IMR-90 (cell line): ENCODE measurements around the gene PRPS1. TPM values are rescaled to one million over a fixed set of nuclear protein-coding genes. Genes with fewer than 3 reads are reported as not detected.
A peak's percentile ranks its signal among the peaks of the same experiment; 100 is the strongest.

ENCODE experiments used
- ATAC-seq: fragments of 200-7000 bp; cut with Tn5 transposase; 2 replicates; pipeline ENCODE4 v1.9.1; 2020; ENCODE audit warnings: low read depth, mild to moderate bottlenecking, moderate library complexity
- BruUV-seq: library from RNA; stranded (reverse); fragments of 400-500 nt; replicated peaks from 2 replicates; lab custom pipeline; 2021; lab: Mats Ljungman, UMichigan
- CTCF ChIA-PET: fragments of 300-600 bp; formaldehyde crosslinking; extraction: SDS; loops from one replicate; lab custom pipeline; 2021; ENCODE audit warnings: antibody characterized with exemption; lab: Yijun Ruan, JAX
- POLR2A ChIA-PET: fragments of 300-600 bp; sonication (Branson Sonifier 250); formaldehyde crosslinking; loops from one replicate; lab custom pipeline; 2022; ENCODE audit warnings: antibody characterized with exemption; ENCODE audit not compliant: unreplicated experiment; lab: Charles Lee
- DNase-seq: peaks from one replicate; pipeline ENCODE4 v3.0.0; 2013
- H2AFZ ChIP-seq: replicated peaks from 2 replicates; pipeline ENCODE3; 2013; ENCODE audit warnings: low read length, mild to moderate bottlenecking; ENCODE audit not compliant: poor library complexity
- H2AK5ac ChIP-seq: 2 replicates; pipeline ENCODE4 v1.6.1; 2013; ENCODE audit warnings: low read depth, low read length, inconsistent platforms
- H2AK9ac ChIP-seq: replicated peaks from 2 replicates; pipeline ENCODE3; 2013; ENCODE audit warnings: mild to moderate bottlenecking, low read depth, low read length, moderate library complexity; ENCODE audit not compliant: poor library complexity
- H2BK120ac ChIP-seq: 2 replicates; pipeline ENCODE4 v1.6.1; 2013; ENCODE audit warnings: low read depth, low read length, inconsistent platforms
- H2BK15ac ChIP-seq: 3 replicates; pipeline ENCODE4 v1.6.1; 2013; ENCODE audit warnings: low read depth, low read length, inconsistent platforms
- H2BK20ac ChIP-seq: 2 replicates; pipeline ENCODE4 v1.6.1; 2013; ENCODE audit warnings: low read depth, mild to moderate bottlenecking, inconsistent platforms, low read length, moderate library complexity
- H2BK5ac ChIP-seq: 2 replicates; pipeline ENCODE4 v1.6.1; 2013; ENCODE audit warnings: mild to moderate bottlenecking, low read depth, low read length, inconsistent platforms; ENCODE audit not compliant: poor library complexity, severe bottlenecking
- H3K14ac ChIP-seq: replicated peaks from 2 replicates; pipeline ENCODE4 v1.6.1; 2013; ENCODE audit warnings: low read depth, low read length, inconsistent platforms
- H3K18ac ChIP-seq: 2 replicates; pipeline ENCODE4 v1.6.1; 2013; ENCODE audit warnings: low read depth, low read length, control low read depth
- H3K23ac ChIP-seq: 2 replicates; pipeline ENCODE4 v1.6.1; 2013; ENCODE audit warnings: low read depth, low read length, inconsistent platforms
- H3K27ac ChIP-seq: 2 replicates; pipeline ENCODE4 v1.5.1; 2013; ENCODE audit warnings: mild to moderate bottlenecking, control low read depth, low read length; ENCODE audit not compliant: insufficient read depth
- H3K27me3 ChIP-seq: 2 replicates; pipeline ENCODE4 v1.6.1; 2013; ENCODE audit warnings: low read length; ENCODE audit not compliant: control insufficient read depth, insufficient read depth
- H3K36me3 ChIP-seq: 2 replicates; pipeline ENCODE4 v1.6.1; 2013; ENCODE audit warnings: low read length, mixed read lengths; ENCODE audit not compliant: control insufficient read depth, insufficient read depth
- H3K4ac ChIP-seq: 2 replicates; pipeline ENCODE4 v1.6.1; 2013; ENCODE audit warnings: low read depth, low read length, inconsistent platforms
- H3K4me1 ChIP-seq: 2 replicates; pipeline ENCODE4 v1.6.1; 2013; ENCODE audit warnings: low read length, mixed read lengths; ENCODE audit not compliant: control insufficient read depth, insufficient read depth
- H3K4me2 ChIP-seq: 2 replicates; pipeline ENCODE4 v1.6.1; 2013; ENCODE audit warnings: low read depth, mild to moderate bottlenecking, control low read depth, low read length, moderate library complexity
- H3K4me3 ChIP-seq: 2 replicates; pipeline ENCODE4 v1.5.1; 2013; ENCODE audit warnings: low read depth, mild to moderate bottlenecking, control low read depth, low read length, moderate library complexity; ENCODE audit not compliant: insufficient read depth
- H3K56ac ChIP-seq: 2 replicates; pipeline ENCODE4 v1.6.1; 2013; ENCODE audit warnings: low read length, inconsistent platforms; ENCODE audit not compliant: insufficient read depth; ENCODE audit errors: extremely low read depth
- H3K79me1 ChIP-seq, 2 experiments: 2 replicates each; pipeline ENCODE4 v1.6.1; 2013; ENCODE audit warnings: low read length in 2 of 2, inconsistent platforms in 1 of 2, low read depth in 1 of 2
- H3K9ac ChIP-seq: 2 replicates; pipeline ENCODE4 v1.6.1; 2013; ENCODE audit warnings: low read depth, low read length, control low read depth
- H3K9me1 ChIP-seq: 2 replicates; pipeline ENCODE4 v1.6.1; 2013; ENCODE audit warnings: low read length, inconsistent platforms; ENCODE audit not compliant: insufficient read depth
- H3K9me3 ChIP-seq: 2 replicates; pipeline ENCODE4 v1.6.1; 2013; ENCODE audit warnings: low read length; ENCODE audit not compliant: control insufficient read depth, insufficient read depth
- H4K20me1 ChIP-seq: 2 replicates; pipeline ENCODE4 v1.6.1; 2013; ENCODE audit warnings: low read length, inconsistent platforms; ENCODE audit not compliant: insufficient read depth
- H4K5ac ChIP-seq: 2 replicates; pipeline ENCODE4 v1.6.1; 2013; ENCODE audit warnings: mild to moderate bottlenecking, low read depth, low read length, control low read depth
- H4K8ac ChIP-seq, 2 experiments: 2 replicates each; pipeline ENCODE4 v1.6.1; 2013; ENCODE audit warnings: low read depth in 2 of 2, low read length in 2 of 2, control low read depth in 1 of 2, inconsistent platforms in 1 of 2
- H4K91ac ChIP-seq: 2 replicates; pipeline ENCODE4 v1.6.1; 2013; ENCODE audit warnings: low read depth, low read length, inconsistent platforms; ENCODE audit not compliant: insufficient read depth
- CEBPB ChIP-seq: IDR thresholded peaks from 2 replicates; pipeline ENCODE4 v1.6.1; 2012; ENCODE audit warnings: low read depth, low read length, improper control_type of control experiment
- FOS ChIP-seq: fragments of 150-350 bp; IDR thresholded peaks from 2 replicates; pipeline ENCODE4 v1.6.1; 2016; ENCODE audit warnings: low read depth, low read length
- MAFK ChIP-seq: IDR thresholded peaks from 2 replicates; pipeline ENCODE4 v1.6.1; 2012; ENCODE audit warnings: low read depth, low read length, improper control_type of control experiment
- MAZ ChIP-seq: IDR thresholded peaks from 2 replicates; pipeline ENCODE4 v1.6.1; 2012; ENCODE audit warnings: low read depth, mild to moderate bottlenecking, low read length, improper control_type of control experiment, moderate library complexity, borderline replicate concordance
- MXI1 ChIP-seq: IDR thresholded peaks from 2 replicates; pipeline ENCODE4 v1.6.1; 2012; ENCODE audit warnings: low read depth, mild to moderate bottlenecking, low read length, moderate library complexity, borderline replicate concordance
- NFE2L2 ChIP-seq: fragments of 150-350 bp; IDR thresholded peaks from 2 replicates; pipeline ENCODE4 v1.6.1; 2016; ENCODE audit warnings: low read depth, mild to moderate bottlenecking, low read length
- POLR2A ChIP-seq: IDR thresholded peaks from 2 replicates; pipeline ENCODE4 v1.6.1; 2012; ENCODE audit warnings: mild to moderate bottlenecking, low read depth, low read length
- RAD21 ChIP-seq: IDR thresholded peaks from 2 replicates; pipeline ENCODE4 v1.6.1; 2012; ENCODE audit warnings: low read length, improper control_type of control experiment
- RCOR1 ChIP-seq: IDR thresholded peaks from 2 replicates; pipeline ENCODE4 v1.6.1; 2012; ENCODE audit warnings: mild to moderate bottlenecking, low read length, improper control_type of control experiment; ENCODE audit not compliant: insufficient replicate concordance
- RFX5 ChIP-seq: IDR thresholded peaks from 2 replicates; pipeline ENCODE4 v1.8.0; 2012; ENCODE audit warnings: low read depth, mild to moderate bottlenecking, low read length, moderate library complexity
- WGBS, 2 experiments: methylation state at CpG; one replicate each; pipeline versions ENCODE4 v1.1.5 to v1.1.7; 2013; ENCODE audit warnings: missing lambda C conversion rate in 2 of 2; ENCODE audit not compliant: insufficient read length in 1 of 2; ENCODE audit errors: extremely low coverage in 2 of 2; 5-methylcytosine and 5-hydroxymethylcytosine counted together
- dilution Hi-C: fragments of 300-500 bp; cut with HindIII; formaldehyde crosslinking; loops from one replicate; pipeline ENCODE4 v1.14.3; 2018; ENCODE audit warnings: low sequenced_read_pairs; ENCODE audit not compliant: unreplicated experiment
- in situ Hi-C: fragments of 300-500 bp; cut with MboI; formaldehyde crosslinking; loops from 3 replicates; pipeline ENCODE4 v1.14.3; 2019; ENCODE audit warnings: low sequenced_read_pairs, inconsistent platforms, mixed read lengths
- intact Hi-C: fragments of 100-400 bp; cut with micrococcal nuclease; formaldehyde crosslinking; loops from 2 replicates; pipeline ENCODE4 v1.10.0; 2022
- polyA plus RNA-seq, 3 experiments: library from polyadenylated mRNA; depleted of rRNA; stranded (reverse); fragments of >200 nt; gene quantifications; 2 replicates each; pipeline ENCODE4 v1.2.3, GENCODE V29; 2012; ENCODE audit warnings: low replicate concordance in 1 of 3
- total RNA-seq: library from RNA; depleted of rRNA; stranded (reverse); fragments of >200 nt; gene quantifications from 2 replicates; pipeline ENCODE4 v1.2.3, GENCODE V29; 2012
- TF ChIP-seq, protein P1 (sequence below): fragments of 150-350 bp; IDR thresholded peaks from 2 replicates; pipeline ENCODE4 v1.6.1; 2016; ENCODE audit warnings: low read depth, mild to moderate bottlenecking, low read length, moderate library complexity, borderline replicate concordance

The PRPS1 gene
- total and polyA plus RNA-seq, 2 of the 4 experiments (the other 2 are of a cell fraction): 118 to 137 TPM

GRCh38 chrX:107600366-107600765, 27.9 kb upstream of the PRPS1 start:
- Histone ChIP-seq H3K14ac (no peak overlapping the region), H4K5ac (no peak overlapping the region), H3K27me3 (no peaks in the 10 kb centered on the region; the same call in none of the 2 replicates), H2BK15ac (no peak overlapping the region), H2AK5ac (no peak overlapping the region), H3K56ac (no peak overlapping the region), H3K4me3 (no peak overlapping the region), H3K79me1 (no peaks in the 10 kb centered on the region), H3K27ac (no peak overlapping the region), H3K9me3 (no peaks in the 10 kb centered on the region), H3K18ac (no peak overlapping the region), H4K8ac (no peak overlapping the region), H3K9ac (no peak overlapping the region), H2BK120ac (no peak overlapping the region), H4K20me1 (no peaks in the 10 kb centered on the region), H2BK5ac (no peak overlapping the region), H3K23ac (no peak overlapping the region), H3K36me3 (no peaks in the 10 kb centered on the region), H3K4me1 (no peaks in the 10 kb centered on the region), H3K9me1 (no peaks in the 10 kb centered on the region), H4K91ac (no peak overlapping the region), H2BK20ac (no peak overlapping the region), H2AK9ac (no peak overlapping the region), H2AFZ (peak overlapping the region; percentile 61), H3K4me2 (no peak overlapping the region), H3K4ac (no peak overlapping the region)
- BruUV-seq: no TSS peak
- TF ChIP-seq, protein P1, sequence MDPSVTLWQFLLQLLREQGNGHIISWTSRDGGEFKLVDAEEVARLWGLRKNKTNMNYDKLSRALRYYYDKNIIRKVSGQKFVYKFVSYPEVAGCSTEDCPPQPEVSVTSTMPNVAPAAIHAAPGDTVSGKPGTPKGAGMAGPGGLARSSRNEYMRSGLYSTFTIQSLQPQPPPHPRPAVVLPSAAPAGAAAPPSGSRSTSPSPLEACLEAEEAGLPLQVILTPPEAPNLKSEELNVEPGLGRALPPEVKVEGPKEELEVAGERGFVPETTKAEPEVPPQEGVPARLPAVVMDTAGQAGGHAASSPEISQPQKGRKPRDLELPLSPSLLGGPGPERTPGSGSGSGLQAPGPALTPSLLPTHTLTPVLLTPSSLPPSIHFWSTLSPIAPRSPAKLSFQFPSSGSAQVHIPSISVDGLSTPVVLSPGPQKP: no peak
- no peak for TF ChIP-seq CEBPB
- TF ChIP-seq RFX5: no peak
- no peak for TF ChIP-seq MXI1
- TF ChIP-seq MAFK: no peak
- TF ChIP-seq MAZ: no peak
- TF ChIP-seq POLR2A: no peak
- TF ChIP-seq RAD21: no peak
- TF ChIP-seq RCOR1: no peak
- TF ChIP-seq FOS: no peak
- TF ChIP-seq NFE2L2: no peak
- intact Hi-C loops (no loop called here), dilution Hi-C loops (no loop called here), in situ Hi-C loops (no loop called here)
- ATAC-seq: no peak
- CTCF ChIA-PET: no interaction called here
- DNase-seq: peak; percentile 31
- POLR2A ChIA-PET: no interaction called here
- 93% methylated on average over 5 of the region's 10 CpGs; no CpG with 5 or more reads in 1 of the 2 experiments for WGBS, 2 experiments
